ENCODE data around the gene CDCA3.

DNA sequence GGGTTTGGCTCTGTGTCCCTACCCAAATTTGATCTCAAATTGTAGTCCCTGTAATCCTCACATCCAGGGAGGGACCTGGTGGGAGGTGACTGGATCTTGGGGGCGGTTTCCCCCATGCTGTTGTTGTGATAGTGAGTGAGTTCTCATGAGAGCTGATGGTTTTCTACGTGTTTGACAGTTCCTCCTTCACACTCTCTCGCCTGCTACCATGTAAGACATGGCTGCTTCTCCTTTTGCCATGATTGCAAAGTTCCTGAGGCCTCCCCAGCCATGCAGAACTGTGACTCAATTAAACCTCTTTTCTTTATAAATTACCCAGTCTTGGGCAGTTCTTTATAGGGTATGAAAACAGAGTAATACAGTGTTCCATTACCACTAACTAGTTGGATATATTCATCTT, 43.2 kb upstream of the CDCA3 start:
- TF ChIP-seq, protein P1, sequence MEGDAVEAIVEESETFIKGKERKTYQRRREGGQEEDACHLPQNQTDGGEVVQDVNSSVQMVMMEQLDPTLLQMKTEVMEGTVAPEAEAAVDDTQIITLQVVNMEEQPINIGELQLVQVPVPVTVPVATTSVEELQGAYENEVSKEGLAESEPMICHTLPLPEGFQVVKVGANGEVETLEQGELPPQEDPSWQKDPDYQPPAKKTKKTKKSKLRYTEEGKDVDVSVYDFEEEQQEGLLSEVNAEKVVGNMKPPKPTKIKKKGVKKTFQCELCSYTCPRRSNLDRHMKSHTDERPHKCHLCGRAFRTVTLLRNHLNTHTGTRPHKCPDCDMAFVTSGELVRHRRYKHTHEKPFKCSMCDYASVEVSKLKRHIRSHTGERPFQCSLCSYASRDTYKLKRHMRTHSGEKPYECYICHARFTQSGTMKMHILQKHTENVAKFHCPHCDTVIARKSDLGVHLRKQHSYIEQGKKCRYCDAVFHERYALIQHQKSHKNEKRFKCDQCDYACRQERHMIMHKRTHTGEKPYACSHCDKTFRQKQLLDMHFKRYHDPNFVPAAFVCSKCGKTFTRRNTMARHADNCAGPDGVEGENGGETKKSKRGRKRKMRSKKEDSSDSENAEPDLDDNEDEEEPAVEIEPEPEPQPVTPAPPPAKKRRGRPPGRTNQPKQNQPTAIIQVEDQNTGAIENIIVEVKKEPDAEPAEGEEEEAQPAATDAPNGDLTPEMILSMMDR (conservative IDR thresholded peaks at IDR 0.05; ENCODE audit: low read depth, low read length), result no peak
- no peak for TF ChIP-seq EZH2 (IDR thresholded peaks at IDR 0.05; ENCODE audit: low read length, unreplicated experiment)

All from PC-3 (cell line).